GM12878 (cell line): ENCODE results near the gene LMF1. TPM values are rescaled to one million over a fixed set of nuclear protein-coding genes. Genes with fewer than 3 reads are reported as not detected.

Experiments used
- ATAC-seq: fragments of 200-7000 bp; cut with Tn5 transposase; 3 replicates; pipeline ENCODE4 v1.9.1; 2020; ENCODE audit warnings: mild to moderate bottlenecking, moderate library complexity
- BruUV-seq: library from RNA; stranded (reverse); fragments of 400-500 nt; replicated peaks from 2 replicates; lab custom pipeline; 2021; lab: Mats Ljungman, UMichigan
- CTCF ChIA-PET: fragments of 300-600 bp; sonication (Branson Sonifier 250); formaldehyde crosslinking; extraction: SDS; loops from one replicate; lab custom pipeline; 2021; ENCODE audit warnings: inconsistent platforms; lab: Yijun Ruan, JAX
- POLR2A ChIA-PET: fragments of 350-600 bp; formaldehyde crosslinking; extraction: SDS; loops from one replicate; lab custom pipeline; 2021; ENCODE audit warnings: inconsistent platforms; lab: Charles Lee
- RAD21 ChIA-PET: fragments of 300-600 bp; sonication (Branson Sonifier 250); formaldehyde crosslinking; loops from one replicate; lab custom pipeline; 2023; ENCODE audit warnings: antibody characterized with exemption; ENCODE audit not compliant: unreplicated experiment; lab: Charles Lee
- SMC1A ChIA-PET: fragments of 300-600 bp; sonication (Branson Sonifier 250); formaldehyde crosslinking; loops from one replicate; lab custom pipeline; 2023; ENCODE audit not compliant: unreplicated experiment, uncharacterized antibody; lab: Charles Lee
- DNase-seq: peaks from one replicate; pipeline ENCODE4 v3.0.0-alpha.2; 2011; ENCODE audit warnings: low read depth, low spot score
- FAIRE-seq: peaks from 3 replicates; lab custom pipeline; 2011; peaks lifted over from hg19 to GRCh38; lab: Jason Lieb, UNC
- H2AFZ ChIP-seq: 2 replicates; pipeline ENCODE4 v1.6.0; 2011; ENCODE audit warnings: low read depth, low read length, control low read depth; ENCODE audit not compliant: control insufficient read depth
- H3K27ac ChIP-seq: 2 replicates; pipeline ENCODE4 v1.5.1; 2011; ENCODE audit warnings: control low read depth; ENCODE audit not compliant: control insufficient read depth, insufficient read depth
- H3K27me3 ChIP-seq, 2 experiments: replicated peaks in 1 of 2; 2 replicates each; pipeline versions ENCODE4 v1.6.0 to v1.6.1; 2011; ENCODE audit warnings: low read length in 1 of 2; ENCODE audit not compliant: control insufficient read depth in 2 of 2, insufficient read depth in 2 of 2
- H3K36me3 ChIP-seq, 2 experiments: 2 replicates each; pipeline ENCODE4 v1.5.1; 2011; ENCODE audit warnings: low read length in 1 of 2; ENCODE audit not compliant: control insufficient read depth in 2 of 2, insufficient read depth in 2 of 2
- H3K4me1 ChIP-seq: 2 replicates; pipeline ENCODE4 v1.6.1; 2011; ENCODE audit warnings: mild to moderate bottlenecking, low read length, moderate library complexity, mixed read lengths; ENCODE audit not compliant: control insufficient read depth, insufficient read depth
- H3K4me2 ChIP-seq: 2 replicates; pipeline ENCODE4 v1.6.0; 2011; ENCODE audit warnings: control low read depth; ENCODE audit not compliant: control insufficient read depth, insufficient read depth
- H3K4me3 ChIP-seq: fragments of 200-600 bp; sonication (generic); 2 replicates; pipeline ENCODE4 v1.5.1; 2016
- H3K79me2 ChIP-seq: 2 replicates; pipeline ENCODE4 v1.6.0; 2011; ENCODE audit warnings: low read length; ENCODE audit not compliant: control insufficient read depth, insufficient read depth
- H3K9ac ChIP-seq: 2 replicates; pipeline ENCODE4 v1.8.0; 2011; ENCODE audit warnings: low read length, control low read depth, mixed read lengths; ENCODE audit not compliant: control insufficient read depth, insufficient read depth
- H3K9me3 ChIP-seq: replicated peaks from 3 replicates; pipeline ENCODE4 v1.5.1; 2011; ENCODE audit warnings: mild to moderate bottlenecking, low read length; ENCODE audit not compliant: control insufficient read depth, insufficient read depth
- H4K20me1 ChIP-seq: 2 replicates; pipeline ENCODE4 v1.6.0; 2011; ENCODE audit not compliant: control insufficient read depth, insufficient read depth
- ATF7 ChIP-seq: fragments of 450-650 bp; IDR thresholded peaks from 2 replicates; pipeline ENCODE4 v1.6.1; 2016; ENCODE audit warnings: low read depth, mild to moderate bottlenecking
- BCLAF1 ChIP-seq: fragments of 450-650 bp; IDR thresholded peaks from 2 replicates; pipeline ENCODE4 v1.6.1; 2017; ENCODE audit warnings: antibody characterized with exemption, mild to moderate bottlenecking, moderate library complexity
- CHD4 ChIP-seq: fragments of 200-600 bp; sonication (generic); IDR thresholded peaks from 2 replicates; pipeline ENCODE4 v1.6.1; 2016; ENCODE audit warnings: mild to moderate bottlenecking
- E2F4 ChIP-seq: IDR thresholded peaks from 2 replicates; pipeline ENCODE4 v1.6.1; 2012; ENCODE audit warnings: low read depth, low read length, improper control_type of control experiment
- E4F1 ChIP-seq: fragments of 450-650 bp; IDR thresholded peaks from 2 replicates; pipeline ENCODE4 v1.6.1; 2018; ENCODE audit warnings: borderline replicate concordance, mild to moderate bottlenecking; ENCODE audit not compliant: partially characterized antibody
- EGR1 ChIP-seq, 2 experiments: IDR thresholded peaks; 1 replicate in 1 of 2; 2 replicates in 1 of 2; pipeline ENCODE4 v1.6.1; 2011 to 2012; ENCODE audit warnings: low read depth in 2 of 2, low read length in 2 of 2, borderline replicate concordance in 1 of 2, mild to moderate bottlenecking in 1 of 2, moderate library complexity in 1 of 2
- IRF4 ChIP-seq: IDR thresholded peaks from 2 replicates; pipeline ENCODE4 v1.6.1; 2011; ENCODE audit warnings: low read depth, low read length
- IRF5 ChIP-seq: fragments of 450-650 bp; IDR thresholded peaks from 2 replicates; pipeline ENCODE4 v1.6.1; 2017; ENCODE audit warnings: borderline replicate concordance
- RB1 ChIP-seq: fragments of 450-650 bp; formaldehyde crosslinking; IDR thresholded peaks from 2 replicates; pipeline ENCODE4 v1.6.1; 2017; ENCODE audit warnings: mild to moderate bottlenecking, borderline replicate concordance
- SUPT20H ChIP-seq: IDR thresholded peaks from 2 replicates; pipeline ENCODE4 v1.6.1; 2011; ENCODE audit warnings: low read depth, mild to moderate bottlenecking, low read length, moderate library complexity, borderline replicate concordance; ENCODE audit not compliant: control insufficient read depth
- YY1 ChIP-seq: IDR thresholded peaks from 2 replicates; pipeline ENCODE4 v1.6.1; 2011; ENCODE audit warnings: low read depth, mild to moderate bottlenecking, low read length
- ZBTB40 ChIP-seq: fragments of 450-650 bp; IDR thresholded peaks from 2 replicates; pipeline ENCODE4 v1.6.1; 2016; ENCODE audit warnings: mild to moderate bottlenecking, moderate library complexity, borderline replicate concordance
- WGBS: methylation state at CpG from one replicate; pipeline ENCODE4 v1.1.6; 2016; ENCODE audit warnings: low lambda C conversion rate; ENCODE audit not compliant: insufficient replicate concordance, insufficient coverage; ENCODE audit errors: missing lambda C conversion rate; 5-methylcytosine and 5-hydroxymethylcytosine counted together
- in situ Hi-C: fragments of 300-500 bp; cut with MboI; formaldehyde crosslinking; loops from 9 replicates; pipeline ENCODE4 v1.14.3; 2018; ENCODE audit warnings: mixed read lengths
- intact Hi-C: fragments of 100-400 bp; cut with micrococcal nuclease; formaldehyde crosslinking; loops from one replicate; pipeline ENCODE4 v1.14.2; 2022; ENCODE audit not compliant: unreplicated experiment
- polyA plus RNA-seq, 11 experiments: library from polyadenylated mRNA; depleted of rRNA in 4 of 11; unstranded in 6 of 11; stranded (reverse) in 5 of 11; fragments of >200 nt; fragmentation: Nextera tagmentation in 4 of 11; fragmentation: Illumina TruSeq in 1 of 11; extraction: Ambion mirVana in 4 of 11; extraction: Trizol in 1 of 11; gene quantifications; 1 replicate in 1 of 11; 2 replicates in 10 of 11; pipeline versions ENCODE4 v1.2.1 to v1.2.3, GENCODE V29; 2011 to 2016; ENCODE audit warnings: inconsistent platforms in 2 of 11, missing spikeins in 2 of 11, low read depth in 1 of 11
- total RNA-seq, 4 experiments: library from RNA; depleted of rRNA in 3 of 4; stranded (reverse); fragments of >200 nt in 3 of 4; fragmentation: Illumina TruSeq in 1 of 4; extraction: Trizol in 1 of 4; gene quantifications; 2 replicates each; pipeline versions ENCODE4 v1.2.1 to v1.2.3, GENCODE V29; 2013 to 2021

LMF1 gene
- total and polyA plus RNA-seq, 10 of the 15 experiments (the other 5 are each of a cell fraction or from before 2014, with no cell fraction given): 0.18 to 3.2 (median 1.4) TPM; not detected in 1

GRCh38 chr16:833411-833810, 137.4 kb downstream of the LMF1 start:
- FAIRE-seq: no peak
- ChIA-PET CTCF (no interaction called here), RAD21 (no interaction called here), POLR2A (no interaction called here), SMC1A (no interaction called here)
- H3K4me3 ChIP-seq: no peak overlapping the region
- 49% methylated on average over 14 of the region's 14 CpGs for WGBS
- no peak overlapping the region for H3K9ac ChIP-seq
- BruUV-seq: no TSS peak
- no peak overlapping the region for H2AFZ ChIP-seq
- no peaks in the 10 kb centered on the region for H3K36me3 ChIP-seq
- intact Hi-C loops (no loop called here), in situ Hi-C loops (no loop called here)
- DNase-seq: no peak
- H3K9me3 ChIP-seq: peaks cover 2% of the 10 kb centered on the region; the same call in 1 of the 3 replicates
- H3K27me3 ChIP-seq: no peaks in the 10 kb centered on the region
- no peak overlapping the region for H3K4me2 ChIP-seq
- H3K4me1 ChIP-seq: no peaks in the 10 kb centered on the region
- H3K79me2 ChIP-seq: no peaks in the 10 kb centered on the region
- ATAC-seq: no peak
- no peaks in the 10 kb centered on the region for H4K20me1 ChIP-seq
- H3K27ac ChIP-seq: no peak overlapping the region
- TF ChIP-seq YY1 (no peak), CHD4 (no peak), E4F1 (no peak), ZBTB40 (no peak), BCLAF1 (no peak), RB1 (no peak), SUPT20H (no peak), ATF7 (no peak), EGR1 (IDR thresholded peaks at IDR 0.05; ENCODE audit: borderline replicate concordance in 1 of 2, low read depth in 2 of 2, low read length in 2 of 2) (no peak), E2F4 (no peak), IRF5 (no peak), IRF4 (no peak)
